Measurements from ENCODE around the gene MYO3B.

Gene MYO3B

GRCh38 chr2:170238776-170239175 lies 60.8 kb downstream of the MYO3B start:
- no peak for DNase-seq (ENCODE audit: low read depth)

- no peak for DNase-seq (ENCODE audit: low read depth)
These were observed 62.7 kb downstream of the MYO3B start for GRCh38 chr2:170240629-170241028.

GRCh38 chr2:170241756-170242155 lies 63.8 kb downstream of the MYO3B start:
- DNase-seq (ENCODE audit: low read depth) = no peak

GRCh38 chr2:170243118-170243837 lies 65.3 kb downstream of the MYO3B start:
- no peak for DNase-seq (ENCODE audit: low read depth)

GRCh38 chr2:170243898-170244297 lies 66.0 kb downstream of the MYO3B start:
- no peak for DNase-seq (ENCODE audit: low read depth)

GRCh38 chr2:170244555-170244954 lies 66.6 kb downstream of the MYO3B start:
- no peak for DNase-seq (ENCODE audit: low read depth)

GRCh38 chr2:170245312-170245711 lies 67.4 kb downstream of the MYO3B start:
- no peak for DNase-seq (ENCODE audit: low read depth)

GRCh38 chr2:170247333-170247732 lies 69.4 kb downstream of the MYO3B start:
- DNase-seq (ENCODE audit: low read depth) = no peak

- DNase-seq (ENCODE audit: low read depth) = no peak
These were observed 70.0 kb downstream of the MYO3B start for GRCh38 chr2:170247882-170248393.

GRCh38 chr2:170248574-170249393 lies 70.8 kb downstream of the MYO3B start:
- no peak for DNase-seq (ENCODE audit: low read depth)

- no peak for DNase-seq (ENCODE audit: low read depth)
These were observed 71.8 kb downstream of the MYO3B start for GRCh38 chr2:170249761-170250160.

- DNase-seq (ENCODE audit: low read depth) = no peak
These were observed 72.6 kb downstream of the MYO3B start for GRCh38 chr2:170250584-170250983.

- DNase-seq (ENCODE audit: low read depth) = no peak
These were observed 74.5 kb downstream of the MYO3B start for GRCh38 chr2:170252414-170252813.

- DNase-seq (ENCODE audit: low read depth) = no peak
These were observed 75.8 kb downstream of the MYO3B start for GRCh38 chr2:170253721-170254230.

- DNase-seq (ENCODE audit: low read depth) = no peak
These were observed 76.4 kb downstream of the MYO3B start for GRCh38 chr2:170254293-170254732.

- DNase-seq (ENCODE audit: low read depth) = no peak
These were observed 77.2 kb downstream of the MYO3B start for GRCh38 chr2:170255137-170255536.

GRCh38 chr2:170255971-170256370 lies 78.0 kb downstream of the MYO3B start:
- no peak for DNase-seq (ENCODE audit: low read depth)

GRCh38 chr2:170258382-170258781 lies 80.4 kb downstream of the MYO3B start:
- DNase-seq (ENCODE audit: low read depth) = no peak

GRCh38 chr2:170260188-170260587 lies 82.2 kb downstream of the MYO3B start:
- DNase-seq (ENCODE audit: low read depth) = no peak

- DNase-seq (ENCODE audit: low read depth) = no peak
These were observed 83.6 kb downstream of the MYO3B start for GRCh38 chr2:170261566-170261965.

GRCh38 chr2:170262343-170262742 lies 84.4 kb downstream of the MYO3B start:
- no peak for DNase-seq (ENCODE audit: low read depth)

- DNase-seq (ENCODE audit: low read depth) = no peak
These were observed 84.9 kb downstream of the MYO3B start for GRCh38 chr2:170262806-170263205.

All from stimulated activated CD8-positive, alpha-beta memory T cell treated with anti-CD3 and anti-CD28 coated beads, Interleukin-15, amount 100 ng/mL, for 24 hours (primary cell).